GM21360 (cell line): ENCODE results near the gene DHRS1.
"Not testable (repeated sequence)": the region's sequence is repeated elsewhere in the genome, so short reads cannot be mapped to it uniquely, and the experiment has no call there.

ENCODE experiments used
- ATAC-seq: cut with Tn5 transposase; IDR thresholded peaks from one replicate; pipeline ENCODE4 v1.9.1; 2021; ENCODE audit warnings: mild to moderate bottlenecking, moderate library complexity; ENCODE audit not compliant: unreplicated experiment

Gene DHRS1

DNA sequence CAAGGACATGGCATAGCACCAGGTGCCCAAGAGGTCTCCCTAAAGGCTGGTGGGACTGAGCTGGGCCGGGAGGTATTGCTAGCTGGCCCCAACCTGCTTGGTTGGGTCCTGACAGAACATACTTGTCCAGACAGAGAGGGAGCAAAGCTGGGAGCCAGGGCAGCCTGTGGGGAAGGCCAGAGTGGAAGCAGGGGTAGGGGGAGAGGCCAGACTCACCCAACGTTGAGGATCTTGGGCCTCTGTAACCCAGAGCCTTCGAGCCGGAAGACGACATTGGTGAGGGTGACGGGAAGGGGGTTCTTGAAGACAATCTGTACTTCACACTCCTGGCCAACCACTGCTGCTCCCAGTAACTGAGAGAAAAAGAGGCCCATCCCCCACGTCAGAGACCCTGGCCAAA, 45.6 kb downstream of the DHRS1 start:
- no peak for ATAC-seq

- ATAC-seq, result no peak
Observed at GRCh38 chr14:24252289-24253124, 47.1 kb downstream of the DHRS1 start.

DNA sequence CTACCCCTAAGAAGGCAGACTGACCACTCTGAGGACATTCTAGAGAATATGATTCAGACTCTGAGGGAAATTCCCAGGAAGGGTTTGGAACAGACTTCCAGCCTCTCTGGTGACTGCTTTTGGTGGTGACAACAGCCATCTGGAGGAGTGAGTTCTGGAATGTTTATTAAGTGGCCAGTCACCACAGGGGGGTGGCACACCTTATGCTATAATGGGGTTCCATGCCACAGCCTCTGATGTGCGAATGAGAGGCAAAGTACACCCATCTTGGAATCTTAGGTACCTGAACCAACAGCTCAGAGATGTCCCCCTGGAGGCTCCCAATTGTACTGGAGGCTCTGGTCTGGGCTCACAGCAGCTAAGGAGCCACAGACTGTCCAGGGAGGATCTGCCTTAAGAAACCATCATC, 47.7 kb downstream of the DHRS1 start:
- no peak for ATAC-seq

DNA sequence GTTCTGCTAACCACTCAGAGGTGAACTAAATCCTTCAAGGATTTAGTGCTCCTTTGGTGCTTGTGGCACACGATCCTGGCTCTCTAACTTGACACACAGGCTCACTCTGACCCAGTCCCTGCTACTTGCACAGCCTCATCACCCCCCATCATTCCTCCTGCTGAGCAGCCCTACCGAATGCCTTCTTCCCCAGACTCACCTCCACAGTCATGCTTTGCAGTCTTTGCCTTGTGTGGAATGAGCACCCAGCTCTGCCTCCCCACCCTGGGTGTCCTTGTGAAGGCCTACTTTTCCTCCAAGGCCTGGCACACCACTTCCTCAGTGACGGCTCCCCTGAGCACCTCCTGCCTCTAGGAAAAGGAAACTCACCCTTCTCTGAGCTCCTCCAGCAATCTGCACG, 49.2 kb downstream of the DHRS1 start:
- ATAC-seq, result no peak

- ATAC-seq, result no peak
Observed at GRCh38 chr14:24249230-24250021, 50.2 kb downstream of the DHRS1 start.

DNA sequence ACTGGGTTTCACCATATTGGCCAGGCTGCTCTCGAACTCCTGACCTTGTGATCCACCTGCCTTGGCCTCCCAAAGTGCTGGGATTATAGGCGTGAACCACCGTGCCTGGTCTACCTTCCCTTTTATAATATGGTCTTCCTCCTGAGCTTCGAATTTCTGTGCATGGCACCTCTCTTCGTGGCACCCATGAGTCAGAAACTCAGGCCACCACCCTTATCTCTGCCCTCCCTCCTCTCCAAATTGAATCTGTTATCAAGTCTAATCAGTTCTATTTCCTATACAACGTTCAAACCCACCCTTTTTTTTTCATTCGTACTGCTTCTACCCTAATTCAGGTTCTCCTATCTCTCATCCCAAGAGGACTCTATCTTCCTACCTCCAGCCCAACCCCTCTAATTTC, 52.2 kb downstream of the DHRS1 start:
- no peak for ATAC-seq

- ATAC-seq, result no peak
Observed at GRCh38 chr14:24246765-24247212, 52.8 kb downstream of the DHRS1 start.

DNA sequence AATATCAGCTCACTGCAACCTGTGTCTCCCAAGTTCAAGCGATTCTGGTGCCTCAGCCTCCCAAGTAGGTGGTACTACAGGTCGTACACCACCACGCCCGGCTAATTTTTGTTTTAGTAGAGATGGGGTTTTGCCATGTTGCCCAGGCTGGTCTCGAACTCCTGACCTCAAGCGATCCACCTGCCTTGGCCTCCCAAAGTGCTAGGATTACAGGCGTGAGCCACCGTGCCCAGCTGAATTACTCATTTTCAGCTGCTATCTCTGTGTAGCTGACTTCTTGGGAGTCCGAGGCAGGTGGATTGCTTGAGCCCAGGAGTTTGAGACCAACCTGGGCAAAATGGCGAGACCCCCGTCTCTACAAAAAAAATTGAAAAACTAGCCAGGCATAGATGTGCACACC, 54.2 kb downstream of the DHRS1 start:
- ATAC-seq, result not testable (repeated sequence)

GRCh38 chr14:24243336-24243836, 56.2 kb downstream of the DHRS1 start:
- no peak for ATAC-seq

GRCh38 chr14:24241829-24242443, 57.6 kb downstream of the DHRS1 start:
- peak; percentile 74 for ATAC-seq
